CD14-positive monocyte (primary cell): ENCODE measurements around the gene SLC25A5. TPM values are rescaled to one million over a fixed set of nuclear protein-coding genes. Genes with fewer than 3 reads are reported as not detected.

Experiments
- DNase-seq, 3 donors: peaks; one replicate each; pipeline ENCODE4 v3.0.0-alpha.2; 2011 to 2022
- H2AFZ ChIP-seq: 2 replicates; pipeline ENCODE4 v1.6.0; 2012; ENCODE audit warnings: mild to moderate bottlenecking, low read depth, low read length, inconsistent platforms; ENCODE audit not compliant: insufficient read depth, poor library complexity, severe bottlenecking
- H3K27ac ChIP-seq, 2 donors: 1 replicate in 1 of 2; 2 replicates in 1 of 2; pipeline ENCODE4 v1.5.1; 2012 to 2013; ENCODE audit warnings: low read length in 2 of 2, control low read depth in 1 of 2, inconsistent platforms in 1 of 2, low read depth in 1 of 2, mild to moderate bottlenecking in 1 of 2
- H3K27me3 ChIP-seq, 2 donors: one replicate each; pipeline versions ENCODE4 v1.6.0 to v1.6.1; 2011 to 2013; ENCODE audit warnings: low read length in 2 of 2; ENCODE audit not compliant: control insufficient read depth in 2 of 2, insufficient read depth in 2 of 2
- H3K36me3 ChIP-seq, 2 donors: replicated peaks in 1 of 2; 1 replicate in 1 of 2; 2 replicates in 1 of 2; pipeline versions ENCODE4 v1.5.1 to v1.6.1; 2012 to 2013; ENCODE audit warnings: low read length in 2 of 2, control low read depth in 1 of 2, inconsistent platforms in 1 of 2, mild to moderate bottlenecking in 1 of 2; ENCODE audit not compliant: insufficient read depth in 2 of 2, control insufficient read depth in 1 of 2
- H3K4me1 ChIP-seq, 2 donors: 1 replicate in 1 of 2; 2 replicates in 1 of 2; pipeline versions ENCODE4 v1.5.1 to v1.6.1; 2012 to 2013; ENCODE audit warnings: low read length in 2 of 2, control low read depth in 1 of 2, inconsistent platforms in 1 of 2, mild to moderate bottlenecking in 1 of 2, moderate library complexity in 1 of 2; ENCODE audit not compliant: insufficient read depth in 2 of 2, control insufficient read depth in 1 of 2
- H3K4me2 ChIP-seq: replicated peaks from 2 replicates; pipeline ENCODE3; 2012; ENCODE audit warnings: low read length, moderate library complexity, mild to moderate bottlenecking; ENCODE audit not compliant: poor library complexity, severe bottlenecking; ENCODE audit errors: extremely low read depth
- H3K4me3 ChIP-seq, 3 experiments: fragments of 200-600 bp in 1 of 3; sonication (generic) in 1 of 3; replicated peaks in 1 of 3; 1 replicate in 2 of 3; 2 replicates in 1 of 3; pipeline ENCODE4 v1.5.1; 2011 to 2013; ENCODE audit warnings: low read length in 3 of 3, mild to moderate bottlenecking in 3 of 3, control low read depth in 2 of 3, low read depth in 2 of 3, inconsistent platforms in 1 of 3, moderate library complexity in 1 of 3
- H3K79me2 ChIP-seq: 2 replicates; pipeline ENCODE4 v1.6.0; 2012; ENCODE audit warnings: mild to moderate bottlenecking, control low read depth, inconsistent platforms, low read length, moderate library complexity; ENCODE audit not compliant: insufficient read depth
- H3K9ac ChIP-seq: 2 replicates; pipeline ENCODE4 v1.6.0; 2017; ENCODE audit warnings: low read length, mild to moderate bottlenecking; ENCODE audit not compliant: insufficient read depth, poor library complexity, severe bottlenecking
- H3K9me3 ChIP-seq, 2 donors: replicated peaks in 1 of 2; 1 replicate in 1 of 2; 2 replicates in 1 of 2; pipeline versions ENCODE4 v1.5.1 to v1.6.1; 2012 to 2013; ENCODE audit warnings: low read length in 2 of 2, control low read depth in 1 of 2; ENCODE audit not compliant: control insufficient read depth in 1 of 2, insufficient read depth in 1 of 2
- H4K20me1 ChIP-seq: 2 replicates; pipeline ENCODE4 v1.6.0; 2012; ENCODE audit warnings: mild to moderate bottlenecking, low read length, control low read depth, moderate library complexity; ENCODE audit not compliant: insufficient read depth
- H3K27ac Mint-ChIP-seq, 7 donors: one replicate each; pipeline ENCODE4 v1.8.0; 2020; ENCODE audit warnings: mild to moderate bottlenecking in 7 of 7, mixed read lengths in 7 of 7, moderate library complexity in 6 of 7, inconsistent platforms in 2 of 7
- H3K27me3 Mint-ChIP-seq, 3 donors: one replicate each; pipeline ENCODE4 v1.8.0; 2021 to 2022; ENCODE audit warnings: low read depth in 3 of 3, mild to moderate bottlenecking in 3 of 3, mixed read lengths in 3 of 3, moderate library complexity in 3 of 3, inconsistent platforms in 1 of 3
- H3K36me3 Mint-ChIP-seq, 2 donors: one replicate each; pipeline ENCODE4 v1.8.0; 2020; ENCODE audit warnings: mixed read lengths in 2 of 2, inconsistent platforms in 1 of 2, mild to moderate bottlenecking in 1 of 2
- H3K4me1 Mint-ChIP-seq: one replicate; pipeline ENCODE4 v1.8.0; 2020; ENCODE audit warnings: mild to moderate bottlenecking, mixed read lengths
- H3K4me3 Mint-ChIP-seq, 2 donors: one replicate each; pipeline ENCODE4 v1.8.0; 2020; ENCODE audit warnings: mild to moderate bottlenecking in 2 of 2, mixed read lengths in 2 of 2, moderate library complexity in 1 of 2
- H3K9me3 Mint-ChIP-seq, 7 donors: one replicate each; pipeline ENCODE4 v1.8.0; 2020 to 2022; ENCODE audit warnings: mixed read lengths in 7 of 7, mild to moderate bottlenecking in 6 of 7, moderate library complexity in 6 of 7, inconsistent platforms in 2 of 7
- WGBS: methylation state at CpG from one replicate; pipeline ENCODE4 v1.1.5; 2013; ENCODE audit warnings: missing lambda C conversion rate; ENCODE audit not compliant: insufficient coverage; 5-methylcytosine and 5-hydroxymethylcytosine counted together
- intact Hi-C, 2 donors: fragments of 100-400 bp; cut with micrococcal nuclease; formaldehyde crosslinking; loops; one replicate each; pipeline versions ENCODE4 v1.15.0 to v1.15.1; 2023
- polyA plus RNA-seq, 3 donors: library from polyadenylated mRNA; depleted of rRNA in 1 of 3; unstranded in 2 of 3; stranded (reverse) in 1 of 3; fragments of 300-500 nt in 2 of 3; fragments of >200 nt in 1 of 3; fragmentation: Illumina TruSeq in 2 of 3; gene quantifications; 1 replicate in 2 of 3; 2 replicates in 1 of 3; pipeline ENCODE4 v1.2.3, GENCODE V29; 2012 to 2021
- TF ChIP-seq, protein P1 (sequence below): fragments of 200-600 bp; IDR thresholded peaks from one replicate; pipeline ENCODE4 v1.8.0; 2022; ENCODE audit warnings: antibody characterized with exemption, mild to moderate bottlenecking

SLC25A5 gene
- polyA plus RNA-seq, 3 donors, result 436 to 491 (median 468) TPM

DNA sequence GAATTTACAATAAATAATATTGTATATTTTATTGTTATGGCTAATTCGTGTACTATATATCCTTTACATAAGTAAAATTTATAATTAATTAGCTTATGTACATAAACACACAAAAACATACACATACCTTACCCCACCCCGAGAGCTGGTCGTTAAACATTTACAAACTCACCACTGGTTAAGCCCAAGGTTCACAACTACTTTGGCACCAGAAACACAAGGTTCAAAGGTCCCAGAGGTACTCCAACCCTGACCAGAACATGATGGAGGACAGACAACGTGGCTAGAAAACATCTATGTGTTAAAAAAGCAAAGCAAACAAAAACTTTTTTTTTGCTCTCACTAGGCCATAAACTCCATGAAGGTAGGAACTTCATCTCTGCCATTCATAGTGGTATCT, 37.7 kb downstream of the SLC25A5 start:
- H3K9ac ChIP-seq, result no peak overlapping the region
- no peaks in the 10 kb centered on the region for H3K36me3 Mint-ChIP-seq
- no peak for DNase-seq
- H3K4me2 ChIP-seq, result no peak overlapping the region
- H2AFZ ChIP-seq, result no peak overlapping the region
- H4K20me1 ChIP-seq, result no peaks in the 10 kb centered on the region
- TF ChIP-seq, protein P1, sequence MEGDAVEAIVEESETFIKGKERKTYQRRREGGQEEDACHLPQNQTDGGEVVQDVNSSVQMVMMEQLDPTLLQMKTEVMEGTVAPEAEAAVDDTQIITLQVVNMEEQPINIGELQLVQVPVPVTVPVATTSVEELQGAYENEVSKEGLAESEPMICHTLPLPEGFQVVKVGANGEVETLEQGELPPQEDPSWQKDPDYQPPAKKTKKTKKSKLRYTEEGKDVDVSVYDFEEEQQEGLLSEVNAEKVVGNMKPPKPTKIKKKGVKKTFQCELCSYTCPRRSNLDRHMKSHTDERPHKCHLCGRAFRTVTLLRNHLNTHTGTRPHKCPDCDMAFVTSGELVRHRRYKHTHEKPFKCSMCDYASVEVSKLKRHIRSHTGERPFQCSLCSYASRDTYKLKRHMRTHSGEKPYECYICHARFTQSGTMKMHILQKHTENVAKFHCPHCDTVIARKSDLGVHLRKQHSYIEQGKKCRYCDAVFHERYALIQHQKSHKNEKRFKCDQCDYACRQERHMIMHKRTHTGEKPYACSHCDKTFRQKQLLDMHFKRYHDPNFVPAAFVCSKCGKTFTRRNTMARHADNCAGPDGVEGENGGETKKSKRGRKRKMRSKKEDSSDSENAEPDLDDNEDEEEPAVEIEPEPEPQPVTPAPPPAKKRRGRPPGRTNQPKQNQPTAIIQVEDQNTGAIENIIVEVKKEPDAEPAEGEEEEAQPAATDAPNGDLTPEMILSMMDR, result no peak
- no CpG with 5 or more reads among the region's 4 CpGs for WGBS
- no peak overlapping the region for H3K4me3 ChIP-seq
- no peaks in the 10 kb centered on the region for H3K79me2 ChIP-seq
- intact Hi-C loops, result no loop called here
- peaks cover 7 to 10% of the 10 kb centered on the region in 2 donors for H3K4me1 ChIP-seq
- H3K27ac ChIP-seq, result no peak overlapping the region
- H3K4me3 Mint-ChIP-seq, result no peak overlapping the region
- no peaks in the 10 kb centered on the region for H3K36me3 ChIP-seq
- no peaks in the 10 kb centered on the region for H3K9me3 ChIP-seq
- peaks cover 11% of the 10 kb centered on the region for H3K4me1 Mint-ChIP-seq
- H3K27me3 ChIP-seq, result no peaks in the 10 kb centered on the region
- H3K27ac Mint-ChIP-seq, result no peak overlapping the region
- H3K27me3 Mint-ChIP-seq, result peaks cover 0 to 10% (median 3%) of the 10 kb centered on the region in 3 donors
- H3K9me3 Mint-ChIP-seq, result no peaks in the 10 kb centered on the region

GRCh38 chrX:119507206-119507605, 39.0 kb downstream of the SLC25A5 start:
- no peak overlapping the region for H2AFZ ChIP-seq
- no peak for DNase-seq
- no peaks in the 10 kb centered on the region for H4K20me1 ChIP-seq
- no peaks in the 10 kb centered on the region for H3K79me2 ChIP-seq
- no peaks in the 10 kb centered on the region for H3K36me3 Mint-ChIP-seq
- no peak overlapping the region for H3K27ac Mint-ChIP-seq
- TF ChIP-seq, protein P1, result no peak
- H3K27ac ChIP-seq, result no peak overlapping the region
- no peaks in the 10 kb centered on the region for H3K9me3 Mint-ChIP-seq
- H3K4me3 ChIP-seq, result no peak overlapping the region
- WGBS, result 83% methylated on average over 1 of the region's 6 CpGs
- H3K27me3 ChIP-seq, result no peaks in the 10 kb centered on the region
- H3K4me3 Mint-ChIP-seq, result no peak overlapping the region
- no peak overlapping the region for H3K9ac ChIP-seq
- peaks cover 4 to 7% of the 10 kb centered on the region in 2 donors for H3K4me1 ChIP-seq
- intact Hi-C loops, result no loop called here
- peaks cover 4% of the 10 kb centered on the region for H3K4me1 Mint-ChIP-seq
- no peaks in the 10 kb centered on the region for H3K9me3 ChIP-seq
- peaks cover 0 to 7% (median 3%) of the 10 kb centered on the region in 3 donors for H3K27me3 Mint-ChIP-seq
- H3K4me2 ChIP-seq, result no peak overlapping the region
- no peaks in the 10 kb centered on the region for H3K36me3 ChIP-seq
